IPS-NIHi7 (cell line): ENCODE results near the gene TULP4.
"Not testable (repeated sequence)": the region's sequence is repeated elsewhere in the genome, so short reads cannot be mapped to it uniquely, and the experiment has no call there.

Experiments
- DNase-seq: peaks from one replicate; pipeline ENCODE4 v3.0.0; 2012; ENCODE audit warnings: mixed read lengths; ENCODE audit errors: extremely low spot score

TULP4 gene

DNA sequence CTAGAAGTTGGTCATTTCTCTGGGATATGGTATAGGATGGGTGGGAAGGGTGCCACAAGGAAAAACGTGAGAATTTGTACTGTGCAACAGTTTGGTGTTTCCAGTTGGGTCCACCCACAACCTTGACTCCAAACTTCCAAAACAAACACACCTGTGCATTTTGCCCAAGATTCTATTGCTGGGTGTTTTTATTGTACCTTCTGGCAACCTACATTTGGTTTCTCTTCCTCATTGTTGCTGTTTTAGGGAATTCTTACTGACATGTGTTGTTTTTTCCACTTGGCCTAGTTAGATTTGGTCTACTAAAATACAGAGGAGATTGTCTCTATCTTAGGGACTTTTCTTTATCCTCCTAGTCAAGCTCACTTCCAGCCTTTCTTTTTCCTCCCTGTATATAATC is 16.7 kb downstream of the TULP4 start:
- DNase-seq: no peak

DNA sequence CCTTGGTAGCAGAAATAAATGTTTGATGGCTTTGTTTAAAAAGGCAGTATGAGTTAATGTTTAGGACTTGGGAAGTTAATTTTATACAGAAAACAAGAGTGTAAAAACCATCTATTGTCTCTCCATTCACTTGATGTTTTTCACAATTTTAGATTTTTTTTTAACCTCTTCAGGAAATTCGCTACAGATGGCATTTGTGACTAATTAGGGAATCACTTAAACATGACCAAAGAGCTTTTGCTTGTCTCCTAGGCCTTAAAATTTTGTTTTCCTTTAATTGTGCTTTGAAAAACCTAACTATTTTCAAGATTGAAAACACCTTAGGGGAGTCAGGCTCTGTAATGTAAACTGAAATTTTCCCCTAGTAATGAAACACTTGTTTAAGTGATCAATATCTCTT is 17.3 kb downstream of the TULP4 start:
- DNase-seq: no peak

DNA sequence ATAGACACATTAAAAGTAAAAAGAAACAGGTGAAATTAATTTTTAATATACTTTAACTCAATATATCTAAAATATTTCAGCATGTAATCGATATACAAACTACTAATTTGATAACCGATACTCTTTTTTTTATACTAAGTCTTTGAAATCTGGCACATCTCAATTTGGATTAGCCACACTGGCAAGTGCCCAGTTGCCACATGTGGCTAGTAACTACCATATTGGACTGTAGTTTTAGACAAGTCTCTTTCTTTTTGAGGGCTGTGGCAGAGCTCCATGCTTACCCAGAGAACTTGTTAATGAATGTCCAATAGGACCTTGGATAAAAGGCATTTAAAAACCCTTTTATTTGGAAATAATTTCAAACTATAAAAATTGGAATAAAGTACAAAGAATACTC is 17.8 kb downstream of the TULP4 start:
- no peak for DNase-seq

DNA sequence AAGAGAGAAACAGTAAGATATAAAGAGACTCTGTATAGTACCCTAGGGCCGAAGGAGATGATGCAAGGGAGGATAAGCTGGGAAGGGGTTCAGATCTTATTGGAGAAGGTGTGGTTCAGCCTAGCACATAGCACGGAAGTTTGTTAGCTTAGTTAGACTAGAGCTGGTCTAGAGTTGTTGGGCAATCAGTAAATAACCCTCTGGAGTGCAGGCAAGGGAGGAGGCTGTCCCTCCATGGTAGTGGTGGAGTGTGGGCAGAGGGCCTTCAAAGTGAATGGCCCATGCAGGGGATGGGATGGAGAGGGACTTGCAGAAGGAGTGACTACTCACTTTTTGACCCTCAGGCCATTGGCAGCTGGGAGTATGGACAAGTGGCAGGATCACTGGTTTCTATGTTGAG is 20.0 kb downstream of the TULP4 start:
- no peak for DNase-seq

DNA sequence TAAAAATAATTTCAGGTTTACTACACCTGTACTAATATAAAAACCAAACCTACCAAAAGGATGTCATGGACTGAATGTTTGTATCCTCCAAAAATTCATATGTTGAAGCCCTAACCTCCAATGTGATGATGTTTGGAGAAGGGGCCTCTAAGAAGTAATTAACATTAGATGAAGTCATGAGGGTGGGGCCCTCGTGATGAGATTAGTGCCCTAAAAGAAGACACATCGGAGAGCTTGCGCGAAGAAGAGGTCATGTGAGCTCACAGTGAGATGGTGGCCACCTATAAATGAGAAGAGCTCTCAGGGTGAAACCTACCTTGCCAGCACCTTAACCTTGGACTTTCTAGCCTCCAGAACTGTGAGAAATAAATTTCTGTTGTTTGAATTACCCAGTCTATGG is 20.8 kb downstream of the TULP4 start:
- no peak for DNase-seq

DNA sequence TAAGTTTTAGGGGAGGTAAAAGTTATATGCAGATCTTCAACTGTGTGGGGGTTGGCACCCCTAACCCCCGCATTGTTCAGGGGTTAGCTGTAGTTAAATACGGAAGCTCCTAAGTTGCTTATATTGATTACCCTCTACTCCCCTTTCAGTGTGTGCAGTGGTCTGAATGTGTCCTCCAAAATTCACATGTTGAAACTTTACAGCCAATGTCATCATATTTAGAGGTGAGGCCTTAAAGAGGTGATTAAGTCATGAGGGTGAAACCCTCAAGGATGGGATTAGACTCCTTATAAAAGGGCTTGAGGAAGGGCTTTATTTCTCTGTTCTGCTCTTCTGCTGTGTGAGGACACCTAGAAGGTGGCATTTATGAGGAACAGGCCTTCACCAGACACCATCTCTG is 22.3 kb downstream of the TULP4 start:
- DNase-seq: no peak

DNA sequence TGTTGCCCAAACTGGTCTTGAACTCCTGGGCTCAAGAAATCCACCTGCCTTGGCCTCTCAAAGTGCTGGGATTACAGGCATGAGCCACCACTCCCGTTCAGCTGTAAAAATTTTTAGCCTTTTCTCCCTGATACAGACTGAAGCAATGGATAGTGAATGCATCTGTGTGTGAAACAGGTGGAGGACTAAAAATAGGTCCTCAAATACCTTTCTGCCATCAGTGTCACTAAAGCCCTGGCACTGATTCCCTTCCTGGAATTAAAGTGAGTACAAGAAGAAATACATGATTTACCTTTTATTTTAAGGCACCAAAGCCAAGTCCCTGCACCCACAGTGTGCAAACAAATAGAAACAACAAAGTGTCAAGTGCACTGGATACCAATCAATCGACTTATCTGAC is 25.1 kb downstream of the TULP4 start:
- DNase-seq: no peak

DNA sequence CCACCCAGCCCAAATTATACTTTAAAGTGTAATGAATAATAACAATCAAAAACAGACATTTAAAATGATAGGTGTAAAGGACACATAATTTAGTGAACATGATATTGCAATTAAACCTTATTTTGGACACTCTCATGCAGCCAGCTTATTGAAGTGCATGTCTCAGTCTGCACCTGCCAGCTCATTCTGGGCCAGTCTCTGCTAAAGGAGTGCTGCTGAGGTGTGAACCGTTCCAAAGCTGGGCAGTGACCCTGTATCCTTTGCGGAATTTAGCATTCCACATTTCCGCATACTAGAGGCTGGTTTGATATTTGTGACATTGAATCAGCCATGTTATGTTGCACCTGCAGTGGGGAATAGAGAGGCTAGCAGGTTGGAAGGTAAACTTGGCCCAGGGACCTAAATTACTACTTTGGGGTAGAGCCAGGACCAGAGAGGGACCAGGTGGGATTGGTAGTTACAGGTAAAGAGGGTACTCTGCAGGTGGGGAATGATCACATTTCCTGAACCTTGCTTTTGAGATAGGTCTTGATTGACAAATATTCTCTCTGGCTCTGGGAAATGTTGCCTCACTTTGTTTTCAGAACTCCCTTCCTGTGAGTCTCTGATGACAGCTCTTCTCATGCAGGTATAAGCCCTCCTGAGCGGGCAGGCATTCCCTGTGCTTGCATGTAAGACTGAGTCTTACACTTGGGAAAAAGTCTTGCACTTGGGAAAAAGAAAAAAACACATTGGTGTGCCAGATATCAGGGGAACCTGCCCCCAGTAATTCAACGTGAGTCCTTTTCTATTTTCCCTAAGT is 26.2 kb downstream of the TULP4 start:
- no peak for DNase-seq

DNA sequence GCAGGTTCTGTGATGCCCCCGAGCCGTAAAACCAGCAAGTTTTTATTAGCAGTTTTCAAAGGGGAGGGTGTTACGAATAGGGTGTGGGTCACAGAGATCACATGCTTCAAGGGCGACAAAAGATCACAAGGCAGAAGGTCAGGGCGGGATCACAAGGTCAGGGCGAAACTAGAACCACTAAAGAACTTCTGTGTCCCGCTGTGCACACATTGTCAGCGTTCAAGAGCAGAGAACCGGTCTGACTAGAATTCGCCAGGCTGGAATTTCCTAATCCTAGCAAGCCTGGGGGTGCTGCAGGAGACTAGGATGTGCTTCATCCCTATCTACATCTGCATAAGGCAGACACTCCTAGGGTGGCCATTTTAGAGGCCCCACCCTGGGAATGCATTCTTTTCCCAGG is 26.9 kb downstream of the TULP4 start:
- not testable (repeated sequence) for DNase-seq

DNA sequence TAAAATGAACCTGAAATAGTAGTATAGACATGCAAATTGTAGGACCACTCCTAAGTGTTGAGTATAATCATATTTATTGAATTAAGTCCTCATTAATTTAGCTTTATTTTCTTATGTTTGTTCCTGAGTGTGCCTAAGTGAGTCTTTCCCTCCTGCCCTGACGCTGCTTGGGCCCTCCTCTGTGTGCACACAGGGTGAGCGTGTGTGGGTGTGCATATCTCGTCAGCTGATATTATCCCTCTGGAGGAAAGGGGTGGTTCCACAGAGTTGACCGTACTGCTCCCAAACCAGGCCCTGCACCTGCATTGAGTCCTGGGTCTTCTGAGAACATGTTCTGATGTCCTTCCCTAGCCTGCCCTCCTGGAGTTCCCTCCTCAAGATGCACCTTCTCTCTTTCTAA is 28.0 kb downstream of the TULP4 start:
- DNase-seq: no peak

DNA sequence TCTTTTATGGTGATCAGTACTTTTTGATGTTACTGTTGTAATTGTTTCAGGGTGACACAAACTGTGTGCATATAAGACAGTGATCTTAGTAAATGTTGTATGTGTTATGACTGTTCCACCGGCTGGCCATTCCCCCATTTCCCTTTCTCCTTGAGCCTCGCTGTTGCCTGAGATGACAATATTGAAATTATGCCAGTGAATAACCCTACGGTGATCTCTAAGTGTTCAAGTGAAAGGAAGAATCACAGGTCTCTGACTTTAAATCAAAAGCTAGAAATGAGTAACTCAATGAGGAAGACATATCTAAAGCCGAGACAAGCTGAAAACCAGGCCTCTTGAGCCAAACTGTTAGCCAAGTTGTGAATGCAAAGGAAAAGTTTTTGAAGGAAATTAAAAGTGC is 32.3 kb downstream of the TULP4 start:
- no peak for DNase-seq

DNA sequence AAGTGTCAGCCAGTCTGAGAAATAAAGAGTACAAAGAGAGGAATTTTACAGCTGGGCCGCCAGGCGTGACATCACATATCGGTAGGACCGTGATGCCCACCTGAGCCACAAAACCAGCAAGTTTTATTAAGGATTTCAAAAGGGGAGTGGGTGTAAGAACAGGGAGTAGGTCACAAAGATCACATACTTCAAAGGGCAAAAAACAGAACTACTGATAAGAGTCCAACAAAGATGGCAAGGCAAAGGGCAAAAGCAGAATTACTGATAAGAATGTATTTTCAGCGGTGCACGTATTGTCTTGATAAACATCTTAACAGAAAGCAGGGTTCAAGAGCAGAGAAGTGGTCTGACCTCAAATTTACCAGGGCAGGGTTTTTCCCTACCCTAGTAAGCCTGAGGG is 33.2 kb downstream of the TULP4 start:
- DNase-seq: not testable (repeated sequence)

DNA sequence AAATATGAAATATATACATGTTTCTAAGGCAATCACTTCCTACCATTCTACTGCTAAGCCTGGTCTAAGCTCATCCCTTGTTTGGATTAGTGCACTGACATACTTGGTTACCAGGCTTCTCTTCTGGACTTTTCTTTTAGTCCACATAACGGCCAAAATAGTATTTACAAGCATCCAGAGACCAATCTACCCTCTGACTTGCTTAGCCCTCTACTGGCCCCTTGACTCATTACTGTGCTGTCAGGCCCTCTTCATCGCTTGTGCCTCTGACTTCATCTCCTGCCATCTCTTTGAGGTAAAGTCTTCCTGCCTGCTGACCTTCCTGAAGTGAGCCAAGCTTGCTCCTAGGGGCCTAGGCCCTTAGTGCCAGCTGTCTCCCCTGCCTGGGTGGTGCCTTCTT is 35.1 kb downstream of the TULP4 start:
- DNase-seq: no peak

DNA sequence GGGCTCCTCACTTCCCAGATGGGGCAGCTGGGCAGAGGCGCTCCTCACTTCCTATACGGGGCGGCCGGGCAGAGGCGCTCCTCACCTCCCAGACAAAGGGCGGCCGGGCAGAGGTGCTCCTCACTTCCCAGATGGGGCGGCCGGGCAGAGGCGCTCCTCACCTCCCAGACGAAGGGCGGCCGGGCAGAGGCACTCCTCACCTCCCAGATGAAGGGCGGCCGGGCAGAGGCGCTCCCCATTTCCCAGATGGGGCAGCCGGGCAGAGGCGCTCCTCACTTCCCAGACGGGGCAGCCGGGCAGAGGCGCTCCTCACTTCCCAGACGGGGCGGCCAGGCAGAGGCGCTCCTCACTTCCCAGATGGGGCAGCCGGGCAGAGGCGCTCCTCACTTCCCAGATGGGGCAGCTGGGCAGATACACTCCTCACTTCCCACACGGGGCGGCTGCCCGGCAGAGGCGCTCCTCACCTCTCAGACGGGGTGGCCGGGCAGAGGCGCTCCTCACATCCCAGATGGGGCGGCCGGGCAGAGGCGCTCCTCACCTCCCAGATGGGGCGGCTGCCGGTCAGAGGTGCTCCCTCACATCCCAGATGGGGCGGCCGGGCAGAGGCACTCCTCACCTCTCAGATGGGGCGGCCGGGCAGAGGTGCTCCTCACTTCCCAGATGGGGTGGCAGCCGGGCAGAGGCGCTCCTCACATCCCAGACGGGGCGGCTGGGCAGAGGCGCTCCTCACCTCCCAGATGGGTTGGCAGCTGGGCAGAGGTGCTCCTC is 36.7 kb downstream of the TULP4 start:
- not testable (repeated sequence) for DNase-seq

DNA sequence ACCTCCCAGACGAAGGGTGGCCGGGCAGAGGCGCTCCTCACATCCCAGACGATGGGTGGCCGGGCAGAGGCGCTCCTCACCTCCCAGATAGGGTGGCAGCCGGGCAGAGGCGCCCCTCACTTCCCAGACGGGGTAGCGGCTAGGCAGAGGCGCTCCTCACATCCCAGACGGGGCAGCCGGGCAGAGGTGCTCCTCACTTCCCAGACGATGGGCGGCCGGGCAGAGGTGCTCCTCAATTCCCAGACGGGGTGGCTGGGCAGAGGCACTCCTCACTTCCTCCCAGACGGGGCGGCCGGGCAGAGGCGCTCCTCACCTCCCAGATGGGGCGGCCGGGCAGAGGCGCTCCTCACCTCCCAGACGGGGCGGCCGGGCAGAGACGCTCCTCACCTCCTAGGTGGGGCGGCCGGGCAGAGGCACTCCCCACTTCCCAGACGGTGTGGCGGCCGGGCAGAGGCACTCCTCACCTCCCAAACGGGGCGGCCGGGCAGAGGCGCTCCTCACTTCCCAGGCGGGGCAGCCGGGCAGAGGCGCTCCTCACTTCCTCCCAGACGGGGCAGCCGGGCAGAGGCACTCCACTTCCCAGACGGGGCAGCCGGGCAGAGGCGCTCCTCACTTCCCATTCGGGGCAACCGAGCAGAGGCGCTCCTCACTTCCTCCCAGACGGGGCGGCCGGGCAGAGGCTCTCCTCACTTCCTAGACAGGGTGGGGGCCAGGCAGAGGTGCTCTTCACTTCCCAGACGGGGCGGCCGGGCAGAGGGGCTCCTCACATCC is 37.4 kb downstream of the TULP4 start:
- not testable (repeated sequence) for DNase-seq

DNA sequence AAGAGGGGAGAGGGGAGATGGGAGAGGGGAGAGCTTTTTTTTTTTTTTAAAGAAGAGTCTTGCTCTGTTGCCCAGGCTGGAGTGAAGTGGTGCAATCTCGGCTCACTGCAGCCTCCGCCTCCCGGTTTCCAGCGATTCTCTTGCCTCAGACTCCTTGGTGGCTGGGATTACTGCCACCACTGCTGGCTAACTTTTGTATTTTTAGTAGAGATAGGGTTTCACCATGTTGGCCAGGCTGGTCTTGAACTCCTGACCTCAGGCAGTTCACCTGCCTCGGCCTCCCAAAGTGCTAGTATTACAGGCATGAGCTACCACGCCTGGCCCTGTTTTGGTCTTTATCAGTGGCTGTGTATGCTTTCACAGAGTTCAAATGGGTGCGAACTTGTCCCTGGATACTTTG is 38.5 kb downstream of the TULP4 start:
- DNase-seq: not testable (repeated sequence)

DNA sequence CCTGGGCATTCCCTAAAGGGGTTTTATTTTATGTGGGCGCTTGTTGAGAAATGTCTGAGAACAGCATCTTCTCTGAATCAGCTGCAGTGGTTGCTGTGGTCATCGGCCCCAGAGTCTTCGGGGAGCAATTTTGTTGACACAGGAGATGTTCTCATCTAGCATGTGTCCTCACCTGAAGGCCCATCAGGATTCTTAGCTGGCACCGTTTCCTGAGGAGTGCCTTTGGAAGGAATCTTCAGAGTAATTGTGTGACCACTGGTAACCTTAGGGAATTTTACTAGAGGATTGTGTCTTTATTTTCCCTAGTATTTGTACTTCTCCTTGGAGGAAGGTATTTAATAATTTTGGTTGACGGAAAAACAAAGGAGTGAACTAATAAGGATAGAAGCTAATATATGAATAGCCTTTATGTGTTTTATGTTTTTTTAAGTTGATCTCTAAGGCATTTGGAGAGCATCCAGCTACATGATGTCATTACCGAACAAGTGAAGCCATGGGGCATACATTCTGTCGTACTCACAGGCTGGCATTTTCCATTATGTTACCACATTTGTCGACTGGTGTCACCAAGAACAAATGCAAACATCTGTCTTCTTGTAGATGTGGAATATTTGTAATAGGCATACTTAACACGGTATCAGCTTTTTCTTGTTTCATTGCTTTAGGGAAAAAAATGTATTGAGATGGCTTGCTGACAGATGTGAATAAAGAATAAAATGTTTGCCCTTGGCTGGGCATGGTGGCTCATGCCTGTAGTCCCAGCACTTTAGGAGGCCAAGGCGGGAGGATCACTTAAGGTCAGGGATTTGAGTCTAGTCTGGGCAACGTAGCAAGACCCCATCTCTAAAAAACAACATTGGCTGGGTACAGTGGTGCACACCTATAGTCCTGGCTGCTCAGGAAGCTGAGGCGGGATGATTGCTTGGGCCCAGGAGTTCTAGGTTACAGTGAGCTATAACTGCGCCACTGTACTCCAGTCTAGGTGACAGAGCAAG is 41.9 kb downstream of the TULP4 start:
- no peak for DNase-seq

DNA sequence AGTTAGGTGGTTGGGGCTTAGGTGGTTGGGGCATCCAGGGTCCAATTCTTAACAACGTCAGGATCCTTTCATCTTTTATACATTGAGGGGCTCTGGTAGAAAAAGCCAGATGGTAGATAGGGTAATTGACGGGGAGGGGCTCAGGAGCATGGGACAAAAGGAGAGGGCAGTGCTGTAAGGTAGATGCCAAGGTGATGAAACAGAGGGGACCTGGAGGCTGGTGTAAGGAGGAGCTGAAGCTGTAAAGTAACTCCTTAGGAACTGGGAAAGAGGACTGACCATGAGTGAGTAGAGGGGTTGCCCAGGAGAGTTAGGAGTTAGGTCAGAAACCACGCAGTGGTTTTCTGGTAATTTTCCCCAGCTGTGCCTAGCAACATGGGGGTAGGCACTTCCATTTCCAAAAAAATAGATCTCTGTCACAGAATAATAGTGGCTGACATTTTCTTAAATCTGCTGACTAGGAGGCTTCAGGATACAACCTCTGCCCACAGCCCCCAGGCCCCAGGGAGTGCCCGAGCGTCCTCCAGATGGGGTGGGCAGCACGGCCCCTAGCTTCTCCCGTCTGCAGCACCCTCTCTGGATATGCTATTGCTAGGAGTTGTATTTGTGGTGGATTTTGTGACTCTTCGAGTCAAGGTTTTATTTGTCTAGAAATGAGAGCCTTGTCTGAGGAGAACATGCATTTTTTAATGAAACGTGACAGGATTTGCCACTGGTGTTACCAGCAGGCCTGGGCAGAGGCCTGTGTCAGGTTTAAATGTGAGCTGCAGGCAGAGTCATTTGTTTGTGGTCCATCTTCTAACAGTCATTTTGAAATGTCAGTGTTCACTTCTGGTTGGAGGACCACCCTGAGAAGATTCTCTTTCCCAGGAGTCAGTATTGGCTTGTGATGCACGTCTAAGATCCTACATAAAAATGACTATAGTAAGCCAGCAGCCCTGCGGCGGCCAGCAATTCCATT is 44.6 kb downstream of the TULP4 start:
- no peak for DNase-seq

DNA sequence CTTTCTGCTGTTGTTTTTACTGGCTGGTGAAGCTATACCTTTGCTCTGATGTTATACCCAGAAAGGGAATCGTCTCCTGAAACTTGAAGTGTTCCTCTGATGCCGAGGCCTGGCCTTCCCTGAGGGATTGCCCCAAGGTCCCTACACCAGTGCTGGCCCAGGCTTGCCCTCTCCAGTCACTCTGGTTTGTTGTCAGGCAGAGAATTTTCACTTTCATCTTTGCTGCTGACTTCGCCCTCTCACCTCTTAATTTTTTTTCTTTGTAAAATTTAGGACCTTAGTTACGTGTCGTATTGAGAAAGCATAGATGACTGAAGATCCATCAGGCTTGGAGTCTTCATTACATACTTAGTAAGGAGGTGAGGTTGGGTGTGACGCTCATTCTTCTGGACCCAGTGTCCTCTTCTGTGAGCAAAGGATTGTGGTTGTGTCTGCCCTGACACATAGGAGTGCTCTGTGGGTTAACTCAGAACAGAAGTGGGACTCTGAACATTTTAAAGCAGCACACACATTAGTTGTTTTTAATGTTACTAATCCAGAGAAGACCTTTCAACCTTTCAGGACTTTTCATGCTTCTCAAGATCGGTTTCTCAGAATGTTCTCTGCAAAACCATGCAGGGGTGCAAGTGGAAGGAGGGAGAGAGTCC is 45.4 kb downstream of the TULP4 start:
- no peak for DNase-seq
